HCT116 (cell line): Measurements from ENCODE around the gene MLXIPL. TPM values are rescaled to one million over a fixed set of nuclear protein-coding genes. Genes with fewer than 3 reads are reported as not detected.

Experiments
- ATAC-seq: fragments of 200-7000 bp; cut with Tn5 transposase; 2 replicates; pipeline ENCODE4 v1.9.1; 2020; ENCODE audit warnings: mild to moderate bottlenecking, moderate library complexity
- BruUV-seq: library from RNA; stranded (reverse); fragments of 400-500 nt; replicated peaks from 2 replicates; lab custom pipeline; 2021; lab: Mats Ljungman, UMichigan
- CTCF ChIA-PET: fragments of 300-600 bp; sonication (Branson Sonifier 250); formaldehyde crosslinking; loops from one replicate; lab custom pipeline; 2021; ENCODE audit warnings: antibody characterized with exemption; lab: Charles Lee
- POLR2A ChIA-PET: fragments of 300-600, 350-600 bp; sonication (Branson Sonifier 250); formaldehyde crosslinking; loops from one replicate; lab custom pipeline; 2021; ENCODE audit warnings: antibody characterized with exemption; lab: Charles Lee
- RAD21 ChIA-PET, 2 experiments: fragments of 300-600 bp; sonication (Branson Sonifier 250); formaldehyde crosslinking; loops; one replicate each; lab custom pipeline; 2023; ENCODE audit warnings: low total read pairs in 2 of 2; ENCODE audit not compliant: uncharacterized antibody in 2 of 2, unreplicated experiment in 2 of 2, low non-redundant PET in 1 of 2; lab: Charles Lee
- DNase-seq: peaks from one replicate; pipeline ENCODE4 v3.0.0-alpha.2; 2010; ENCODE audit warnings: low read depth, low spot score
- H2AFZ ChIP-seq: fragments of 200-600 bp; shearing (Covaris generic), sonication (generic); 2 replicates; pipeline ENCODE4 v1.6.1; 2017; ENCODE audit warnings: low read depth, mixed run types, mixed read lengths, antibody characterized with exemption, low read length; ENCODE audit not compliant: poor library complexity, severe bottlenecking
- H3K27ac ChIP-seq: 2 replicates; pipeline ENCODE4 v1.5.1; 2012; ENCODE audit warnings: low read depth, low read length
- H3K27me3 ChIP-seq: fragments of 200-600 bp; sonication (generic); 2 replicates; pipeline ENCODE4 v1.6.1; 2016; ENCODE audit warnings: mixed run types, low read length, mixed read lengths; ENCODE audit not compliant: insufficient read depth
- H3K36me3 ChIP-seq, 2 experiments: fragments of 200-500 bp in 1 of 2; fragments of 200-600 bp in 1 of 2; sonication (Bioruptor generic) in 1 of 2; sonication (generic) in 1 of 2; 2 replicates each; pipeline versions ENCODE4 v1.5.1 to v1.6.1; 2014 to 2016; ENCODE audit warnings: low read length in 2 of 2, inconsistent platforms in 1 of 2, mixed read lengths in 1 of 2, mixed run types in 1 of 2; ENCODE audit not compliant: insufficient read depth in 2 of 2, control insufficient read depth in 1 of 2
- H3K4me1 ChIP-seq, 2 experiments: fragments of 200-600 bp in 1 of 2; sonication (generic) in 1 of 2; 2 replicates each; pipeline versions ENCODE4 v1.5.1 to v1.6.1; 2012 to 2017; ENCODE audit warnings: low read length in 2 of 2, inconsistent platforms in 1 of 2, mild to moderate bottlenecking in 1 of 2, mixed read lengths in 1 of 2, mixed run types in 1 of 2, moderate library complexity in 1 of 2; ENCODE audit not compliant: insufficient read depth in 2 of 2, control insufficient read depth in 1 of 2
- H3K4me2 ChIP-seq: fragments of 200-600 bp; sonication (generic); 2 replicates; pipeline ENCODE4 v1.6.1; 2017; ENCODE audit warnings: mixed run types, low read length, mixed read lengths
- H3K4me3 ChIP-seq, 2 experiments: fragments of 200-600 bp in 1 of 2; sonication (generic) in 1 of 2; replicated peaks in 1 of 2; 2 replicates each; pipeline ENCODE4 v1.5.1; 2011 to 2016; ENCODE audit warnings: low read length in 2 of 2, control low read depth in 1 of 2, low read depth in 1 of 2, mild to moderate bottlenecking in 1 of 2, mixed read lengths in 1 of 2, mixed run types in 1 of 2
- H3K79me2 ChIP-seq: fragments of 200-600 bp; sonication (generic); 2 replicates; pipeline ENCODE4 v1.6.1; 2017; ENCODE audit warnings: mild to moderate bottlenecking, mixed run types, low read length, moderate library complexity, mixed read lengths; ENCODE audit not compliant: insufficient read depth
- H3K9ac ChIP-seq: fragments of 200-600 bp; sonication (generic); 2 replicates; pipeline ENCODE4 v1.6.1; 2016; ENCODE audit warnings: low read length, mixed read lengths
- H3K9me2 ChIP-seq: fragments of 200-600 bp; sonication (generic), shearing (Covaris generic); 2 replicates; pipeline ENCODE4 v1.6.1; 2017; ENCODE audit warnings: mixed run types, mild to moderate bottlenecking, moderate library complexity; ENCODE audit not compliant: insufficient read depth
- H3K9me3 ChIP-seq, 2 experiments: fragments of 200-500 bp in 1 of 2; fragments of 200-600 bp in 1 of 2; sonication (Bioruptor generic) in 1 of 2; sonication (generic) in 1 of 2; 2 replicates each; pipeline ENCODE4 v1.6.1; 2014 to 2017; ENCODE audit warnings: low read length in 2 of 2, mixed read lengths in 2 of 2, inconsistent platforms in 1 of 2, low read depth in 1 of 2, mild to moderate bottlenecking in 1 of 2, mixed run types in 1 of 2, moderate library complexity in 1 of 2; ENCODE audit not compliant: control insufficient read depth in 1 of 2, insufficient read depth in 1 of 2
- H4K20me1 ChIP-seq: fragments of 200-600 bp; sonication (generic), shearing (Covaris generic); 2 replicates; pipeline ENCODE4 v1.6.1; 2017; ENCODE audit warnings: mixed run types, mild to moderate bottlenecking, moderate library complexity; ENCODE audit not compliant: insufficient read depth
- ATF3 ChIP-seq: IDR thresholded peaks from 2 replicates; pipeline ENCODE4 v1.6.1; 2012
- CBX3 ChIP-seq: IDR thresholded peaks from 2 replicates; pipeline ENCODE4 v1.6.1; 2012; ENCODE audit warnings: low read depth
- CEBPB ChIP-seq: IDR thresholded peaks from 2 replicates; pipeline ENCODE4 v1.6.1; 2012; ENCODE audit warnings: low read depth
- CTCF ChIP-seq, 3 experiments: fragments of 200-600 bp in 1 of 3; sonication (generic) in 1 of 3; IDR thresholded peaks in 2 of 3; conservative IDR thresholded peaks in 1 of 3; 2 replicates each; pipeline ENCODE4 v1.5.1; 2012 to 2017; ENCODE audit warnings: low read depth in 2 of 3, low read length in 2 of 3, antibody characterized with exemption in 1 of 3, borderline replicate concordance in 1 of 3, control low read depth in 1 of 3, mild to moderate bottlenecking in 1 of 3, mixed read lengths in 1 of 3, mixed run types in 1 of 3, moderate library complexity in 1 of 3; ENCODE audit not compliant: insufficient read depth in 1 of 3
- EGR1 ChIP-seq: IDR thresholded peaks from 2 replicates; pipeline ENCODE4 v1.6.1; 2012; ENCODE audit warnings: low read depth
- ELF1 ChIP-seq: IDR thresholded peaks from 2 replicates; pipeline ENCODE4 v1.6.1; 2012; ENCODE audit warnings: low read depth, borderline replicate concordance
- EZH2 ChIP-seq: fragments of 200-600 bp; sonication (generic); IDR thresholded peaks from 2 replicates; pipeline ENCODE4 v1.6.1; 2017; ENCODE audit warnings: antibody characterized with exemption, mixed run types
- EZH2phosphoT487 ChIP-seq: fragments of 200-600 bp; IDR thresholded peaks from 2 replicates; pipeline ENCODE4 v1.6.1; 2018; ENCODE audit warnings: antibody characterized with exemption, borderline replicate concordance
- FOSL1 ChIP-seq: IDR thresholded peaks from 2 replicates; pipeline ENCODE4 v1.6.1; 2012; ENCODE audit warnings: low read depth
- JUND ChIP-seq: IDR thresholded peaks from 2 replicates; pipeline ENCODE4 v1.6.1; 2012
- POLR2A ChIP-seq: IDR thresholded peaks from 2 replicates; pipeline ENCODE4 v1.7.0; 2011; ENCODE audit warnings: borderline replicate concordance; ENCODE audit not compliant: insufficient read depth, insufficient read length; ENCODE audit errors: extremely low read depth
- POLR2AphosphoS5 ChIP-seq: IDR thresholded peaks from 2 replicates; pipeline ENCODE4 v1.6.1; 2011; ENCODE audit warnings: mild to moderate bottlenecking, low read depth, low read length, moderate library complexity
- REST ChIP-seq: IDR thresholded peaks from 2 replicates; pipeline ENCODE4 v1.6.1; 2012; ENCODE audit warnings: low read depth
- SP1 ChIP-seq: IDR thresholded peaks from 2 replicates; pipeline ENCODE4 v1.6.1; 2012; ENCODE audit warnings: low read depth
- SRF ChIP-seq: IDR thresholded peaks from 2 replicates; pipeline ENCODE4 v1.6.1; 2012; ENCODE audit warnings: low read depth
- TCF7L2 ChIP-seq: IDR thresholded peaks from 2 replicates; pipeline ENCODE4 v1.7.0; 2011; ENCODE audit warnings: borderline replicate concordance, inconsistent platforms; ENCODE audit not compliant: insufficient read depth, insufficient read length; ENCODE audit errors: extremely low read depth
- YY1 ChIP-seq: IDR thresholded peaks from 2 replicates; pipeline ENCODE4 v1.6.1; 2011; ENCODE audit warnings: low read length, low read depth, moderate library complexity, mild to moderate bottlenecking; ENCODE audit not compliant: insufficient replicate concordance; ENCODE audit errors: extremely low read depth
- ZBTB33 ChIP-seq: IDR thresholded peaks from 2 replicates; pipeline ENCODE4 v1.6.1; 2011; ENCODE audit warnings: mild to moderate bottlenecking, low read length, moderate library complexity; ENCODE audit not compliant: insufficient replicate concordance; ENCODE audit errors: extremely low read depth
- ZFX ChIP-seq: fragments of 450-650 bp; IDR thresholded peaks from 2 replicates; pipeline ENCODE4 v1.6.1; 2017
- intact Hi-C: fragments of 100-400 bp; cut with micrococcal nuclease; formaldehyde crosslinking; loops from 2 replicates; pipeline ENCODE4 v1.10.0; 2022
- total RNA-seq: library from RNA; stranded (reverse); gene quantifications from one replicate; pipeline ENCODE4 v1.2.1, GENCODE V29; 2021; ENCODE audit not compliant: unreplicated experiment

MLXIPL gene
- total RNA-seq, 1 experiment from 2014 or later: 79.4 TPM

GRCh38 chr7:73668886-73669230 lies 44.5 kb upstream of the MLXIPL start:
- Histone ChIP-seq H3K9me3 (no peaks in the 10 kb centered on the region; a peak in 1 of 4 replicates), H3K9ac (peak overlapping the region; percentile 72), H4K20me1 (no peaks in the 10 kb centered on the region), H3K9me2 (no peaks in the 10 kb centered on the region), H3K4me2 (peak overlapping the region; percentile 95), H3K79me2 (no peaks in the 10 kb centered on the region), H3K27ac (no peak overlapping the region; the same call in 1 of the 2 replicates), H3K4me1 (peaks cover 32 to 43% of the 10 kb centered on the region in 2 experiments), H3K4me3 (peak overlapping the region; percentile 68 to 69), H2AFZ (no peak overlapping the region), H3K27me3 (no peaks in the 10 kb centered on the region), H3K36me3 (peaks cover 0 to 5% of the 10 kb centered on the region in 2 experiments; a peak in 1 of 4 replicates)
- ATAC-seq (no peak), DNase-seq (no peak)
- BruUV-seq: no TSS peak
- ChIA-PET POLR2A (interaction anchor here (0.9 to 1.4 kb wide), 3 partner anchors 9 to 44 kb away, joined by 3 to 4 read pairs (median 3); partner anchors contain the start of gene MLXIPL), CTCF (interaction anchor here (1.2 to 2.2 kb wide), 4 partner anchors 16 to 62 kb away, joined by 3 to 8 read pairs (median 3); no protein-coding TSS in a partner anchor), RAD21 (interaction anchor here in 1 of 2 experiments (1.1 kb wide), 1 partner anchor 62 kb away, joined by 5 read pairs; no protein-coding TSS in a partner anchor)
- TF ChIP-seq CTCF (IDR thresholded peaks at IDR 0.05 in 2 of 3, conservative IDR thresholded peaks at IDR 0.05 in 1 of 3; ENCODE audit: borderline replicate concordance in 1 of 3, insufficient read depth in 1 of 3, low read depth in 2 of 3, low read length in 2 of 3) (no peak), POLR2AphosphoS5 (no peak), ZBTB33 (no peak), ZFX (no peak), SP1 (no peak), EZH2 (no peak), FOSL1 (no peak), ELF1 (no peak), YY1 (no peak), JUND (no peak), POLR2A (no peak), EGR1 (no peak), REST (no peak), ATF3 (no peak), EZH2phosphoT487 (no peak), CEBPB (no peak), TCF7L2 (no peak), SRF (no peak), CBX3 (no peak)
- intact Hi-C loops: loop anchor here (2.0 to 10.0 kb wide), 2 partner anchors 44 to 56 kb away; partner anchors contain the start of gene MLXIPL
